VCaP (cell line): ENCODE data around the gene ELOVL7.
"Not testable (repeated sequence)": the region's sequence is repeated elsewhere in the genome, so short reads cannot be mapped to it uniquely, and the experiment has no call there.

ENCODE experiments used
- H3K27ac ChIP-seq: fragments of 450-650 bp; 2 replicates; pipeline ENCODE4 v1.5.1; 2017
- TF ChIP-seq, protein P1 (sequence below): fragments of 450-650 bp; conservative IDR thresholded peaks from 2 replicates; pipeline ENCODE4 v1.5.1; 2017; ENCODE audit warnings: mild to moderate bottlenecking, moderate library complexity

The ELOVL7 gene

DNA sequence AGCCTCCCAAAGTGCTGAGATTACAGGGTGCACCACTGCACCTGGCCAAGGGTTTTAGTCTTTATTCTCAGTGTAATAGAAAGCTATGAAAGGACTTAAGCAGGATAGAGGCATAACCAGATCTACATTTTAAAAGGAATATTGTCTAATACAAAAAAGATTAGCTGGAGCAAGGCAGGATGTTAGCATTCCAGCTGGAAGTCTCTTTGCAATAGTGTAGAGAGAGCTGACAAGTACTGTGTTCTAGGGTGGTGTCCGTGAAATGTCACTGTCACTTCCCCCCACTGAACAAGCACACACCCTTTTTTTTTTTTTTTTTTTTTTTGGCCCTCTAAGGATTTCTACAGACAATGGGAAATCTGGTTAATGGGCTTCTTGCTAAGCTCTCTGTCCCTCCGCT, 119.9 kb downstream of the ELOVL7 start:
- H3K27ac ChIP-seq, result no peak overlapping the region
- TF ChIP-seq, protein P1, sequence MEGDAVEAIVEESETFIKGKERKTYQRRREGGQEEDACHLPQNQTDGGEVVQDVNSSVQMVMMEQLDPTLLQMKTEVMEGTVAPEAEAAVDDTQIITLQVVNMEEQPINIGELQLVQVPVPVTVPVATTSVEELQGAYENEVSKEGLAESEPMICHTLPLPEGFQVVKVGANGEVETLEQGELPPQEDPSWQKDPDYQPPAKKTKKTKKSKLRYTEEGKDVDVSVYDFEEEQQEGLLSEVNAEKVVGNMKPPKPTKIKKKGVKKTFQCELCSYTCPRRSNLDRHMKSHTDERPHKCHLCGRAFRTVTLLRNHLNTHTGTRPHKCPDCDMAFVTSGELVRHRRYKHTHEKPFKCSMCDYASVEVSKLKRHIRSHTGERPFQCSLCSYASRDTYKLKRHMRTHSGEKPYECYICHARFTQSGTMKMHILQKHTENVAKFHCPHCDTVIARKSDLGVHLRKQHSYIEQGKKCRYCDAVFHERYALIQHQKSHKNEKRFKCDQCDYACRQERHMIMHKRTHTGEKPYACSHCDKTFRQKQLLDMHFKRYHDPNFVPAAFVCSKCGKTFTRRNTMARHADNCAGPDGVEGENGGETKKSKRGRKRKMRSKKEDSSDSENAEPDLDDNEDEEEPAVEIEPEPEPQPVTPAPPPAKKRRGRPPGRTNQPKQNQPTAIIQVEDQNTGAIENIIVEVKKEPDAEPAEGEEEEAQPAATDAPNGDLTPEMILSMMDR, result no peak

DNA sequence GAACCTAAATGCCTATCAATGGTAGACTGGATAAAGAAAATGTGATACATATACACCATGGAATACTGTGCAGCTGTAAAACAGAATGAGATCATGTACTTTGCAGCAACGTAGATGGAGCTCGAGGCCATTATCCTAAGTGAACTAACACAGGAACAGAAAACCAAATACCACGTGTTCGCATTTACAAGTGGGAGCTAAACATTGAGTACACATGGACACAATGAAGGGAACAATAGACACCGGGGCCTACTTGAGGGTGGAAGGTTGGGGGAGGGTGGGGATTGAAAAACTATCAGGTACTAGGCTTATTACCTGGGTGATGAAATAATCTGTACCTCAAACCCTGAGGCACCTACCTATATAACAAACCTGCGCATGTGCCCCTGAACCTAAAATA, 121.7 kb downstream of the ELOVL7 start:
- H3K27ac ChIP-seq, result no peak overlapping the region
- TF ChIP-seq, protein P1, result no peak

DNA sequence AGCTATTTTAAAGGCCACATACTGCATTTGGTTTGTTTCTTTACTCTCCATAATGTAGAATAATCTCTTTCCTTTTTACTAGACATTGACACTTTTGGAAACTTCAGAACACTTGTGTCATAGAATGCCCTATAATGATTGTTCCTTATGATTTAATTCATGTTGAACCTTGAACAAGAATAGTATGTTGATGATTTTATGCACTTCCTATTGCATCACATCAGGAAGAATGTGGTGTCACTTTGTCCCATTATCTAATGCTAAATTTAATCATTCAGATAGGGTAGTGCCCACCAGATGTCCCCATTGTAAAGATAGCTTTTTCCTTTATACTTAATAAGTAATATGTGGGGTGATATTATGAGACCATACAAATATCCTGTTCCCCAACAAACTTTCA, 124.7 kb downstream of the ELOVL7 start:
- H3K27ac ChIP-seq, result no peak overlapping the region
- TF ChIP-seq, protein P1, result peak; percentile 66

DNA sequence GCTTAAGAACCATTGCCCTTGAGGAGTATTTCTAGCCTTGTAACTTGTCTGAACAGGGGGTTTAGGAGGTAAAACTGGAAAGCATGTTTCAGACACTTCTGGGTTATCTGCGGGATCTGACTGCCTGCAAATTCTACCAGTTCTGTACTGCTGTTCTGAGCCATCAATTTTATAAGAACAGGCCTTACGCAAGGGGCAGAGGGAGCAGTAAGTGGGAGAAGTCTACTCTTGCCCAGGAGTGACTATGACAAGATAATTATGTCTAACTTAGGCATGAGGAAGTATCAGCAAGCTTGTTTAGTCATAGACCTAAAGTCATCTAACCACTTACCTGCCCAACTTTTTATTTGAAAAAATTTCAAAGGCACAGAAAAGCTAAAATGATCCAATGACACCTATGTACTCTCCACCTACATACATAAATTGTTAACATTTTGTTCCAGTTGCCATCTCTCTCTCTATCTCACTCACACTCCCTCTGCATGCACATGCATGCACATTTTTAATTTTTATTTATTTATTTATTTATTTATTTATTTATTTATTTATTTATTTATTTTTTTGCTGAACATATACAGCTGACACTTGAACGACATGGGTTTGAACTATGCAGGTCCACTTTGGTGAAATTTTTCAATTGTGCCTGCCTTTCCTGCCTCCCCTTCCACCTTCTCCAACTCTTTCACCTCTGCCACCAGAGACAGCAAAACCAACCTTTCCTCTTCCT, 125.7 kb downstream of the ELOVL7 start:
- H3K27ac ChIP-seq, result no peak overlapping the region
- TF ChIP-seq, protein P1, result no peak

DNA sequence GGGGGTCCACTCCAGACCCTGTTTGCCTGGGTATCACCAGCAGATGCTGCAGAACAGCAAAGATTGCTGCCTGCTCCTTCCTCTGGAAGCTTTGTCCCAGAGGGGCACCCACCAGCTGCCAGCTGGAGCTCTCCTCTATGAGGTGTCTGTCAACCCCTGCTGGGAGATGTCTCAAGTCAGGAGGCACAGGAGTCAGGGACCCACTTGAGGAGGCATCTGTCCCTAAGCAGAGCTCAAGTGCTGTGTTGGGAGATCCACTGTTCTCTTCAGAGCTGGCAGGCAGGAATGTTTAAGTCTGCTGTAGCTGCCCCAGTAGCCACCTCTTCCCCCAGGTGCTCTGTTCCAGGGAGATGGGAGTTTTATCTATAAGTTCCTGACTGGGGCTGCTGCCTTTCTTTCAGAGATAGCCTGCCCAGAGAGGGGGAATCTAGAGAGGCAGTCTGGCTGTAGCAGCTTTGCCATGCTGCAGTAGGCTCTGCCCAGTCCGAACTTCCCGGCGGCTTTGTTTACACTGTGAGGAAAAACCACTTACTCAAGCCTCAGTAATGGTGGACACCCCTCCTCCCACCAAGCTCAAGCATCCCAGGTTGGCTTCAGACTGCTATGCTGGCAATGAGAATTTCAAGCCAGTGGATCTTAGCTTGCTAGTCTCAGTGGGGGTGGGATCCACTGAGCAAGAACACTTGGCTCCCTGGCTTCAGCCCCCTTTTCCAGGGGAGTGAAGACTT, 128.7 kb downstream of the ELOVL7 start:
- not testable (repeated sequence) for H3K27ac ChIP-seq

DNA sequence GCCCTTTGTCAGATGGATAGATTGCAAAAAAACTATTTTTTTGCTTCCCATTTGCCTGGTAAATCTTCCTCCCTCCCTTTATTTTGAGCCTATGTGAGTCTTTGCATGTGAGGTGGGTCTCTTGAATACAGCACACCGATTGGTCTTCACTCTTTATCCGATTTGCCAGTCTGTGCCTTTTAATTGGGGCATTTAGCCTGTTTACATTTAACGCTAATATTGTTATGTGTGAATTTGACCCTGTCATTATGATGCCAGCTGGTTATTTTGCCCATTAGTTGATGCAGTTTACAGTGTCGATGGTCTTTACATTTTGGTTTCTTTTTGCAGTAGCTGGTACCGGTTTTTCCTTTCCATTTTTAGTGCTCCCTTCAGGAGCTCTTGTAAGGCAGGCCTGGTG, 131.1 kb downstream of the ELOVL7 start:
- H3K27ac ChIP-seq, result no peak overlapping the region
- TF ChIP-seq, protein P1, result no peak

DNA sequence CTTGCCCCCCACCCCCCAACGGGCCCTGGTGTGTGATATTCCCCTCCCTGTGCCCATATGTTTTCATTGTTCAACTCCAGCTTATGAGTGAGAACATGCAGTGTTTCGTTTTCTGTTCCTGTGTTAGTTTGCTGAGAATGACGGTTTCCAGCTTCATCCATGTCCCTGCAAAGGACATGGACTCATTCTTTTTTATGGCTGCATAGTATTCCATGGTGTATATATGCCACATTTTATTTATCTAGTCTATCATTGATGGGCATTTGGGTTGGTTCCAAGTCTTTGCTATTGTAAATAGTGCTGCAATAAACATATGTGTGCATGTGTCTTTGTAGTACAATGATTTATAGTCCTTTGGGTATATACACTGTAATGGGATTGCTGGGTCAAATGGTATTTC, 132.2 kb downstream of the ELOVL7 start:
- H3K27ac ChIP-seq, result not testable (repeated sequence)

DNA sequence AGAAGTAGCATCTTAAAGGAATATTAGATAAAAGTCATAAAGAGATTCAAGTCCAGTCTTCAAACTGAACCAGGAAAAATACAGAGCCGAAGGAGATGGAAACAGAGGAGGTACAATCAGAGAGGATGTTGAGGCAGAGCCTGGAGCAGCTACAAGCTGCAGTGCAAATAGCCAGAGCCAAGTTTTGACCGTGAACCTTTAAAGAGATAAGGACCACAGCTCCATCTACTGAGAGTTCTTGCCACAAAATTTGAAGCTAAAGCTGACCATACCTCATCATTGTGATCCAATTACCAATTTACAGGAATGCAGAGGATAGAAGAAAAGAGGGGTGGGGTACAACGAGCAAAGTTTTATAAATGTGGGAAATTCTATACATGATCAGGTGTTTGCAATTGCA, 133.7 kb downstream of the ELOVL7 start:
- TF ChIP-seq, protein P1, result peak; percentile 48

More for the DNA sequence above, 133.7 kb downstream of the ELOVL7 start:
- H3K27ac ChIP-seq, result no peak overlapping the region
